HUES6 (cell line): Measurements from ENCODE around the gene GOLGA6B.
A peak's percentile ranks its signal among the peaks of the same experiment; 100 is the strongest.
"Not testable (repeated sequence)": the region's sequence is repeated elsewhere in the genome, so short reads cannot be mapped to it uniquely, and the experiment has no call there.

ENCODE experiments used
- H3K27ac ChIP-seq: 2 replicates; pipeline ENCODE4 v1.7.0; 2013; ENCODE audit warnings: low read depth, mild to moderate bottlenecking, low read length, inconsistent platforms
- H3K27me3 ChIP-seq: 2 replicates; pipeline ENCODE4 v1.6.1; 2013; ENCODE audit warnings: low read length; ENCODE audit not compliant: control insufficient read depth, insufficient read depth
- H3K36me3 ChIP-seq: 2 replicates; pipeline ENCODE4 v1.6.1; 2013; ENCODE audit warnings: low read length; ENCODE audit not compliant: control insufficient read depth, insufficient read depth
- H3K4me1 ChIP-seq: 2 replicates; pipeline ENCODE4 v1.6.1; 2013; ENCODE audit warnings: low read length; ENCODE audit not compliant: control insufficient read depth, insufficient read depth
- H3K4me3 ChIP-seq: 2 replicates; pipeline ENCODE4 v1.5.1; 2013; ENCODE audit warnings: low read depth, low read length
- H3K9ac ChIP-seq: one replicate; pipeline ENCODE4 v1.6.1; 2013; ENCODE audit warnings: mild to moderate bottlenecking, low read length
- H3K9me3 ChIP-seq: 2 replicates; pipeline ENCODE4 v1.6.1; 2013; ENCODE audit warnings: low read depth, low read length; ENCODE audit not compliant: control insufficient read depth, insufficient read depth

The GOLGA6B gene

GRCh38 chr15:72654397-72654796 is at the start of gene GOLGA6B:
GOLGA6B (plus strand) TSS chr15:72654697; CDS start chr15:72654738, 41 bp downstream.
- not testable (repeated sequence) for H3K27me3 ChIP-seq, H3K9me3 ChIP-seq, H3K4me1 ChIP-seq, H3K36me3 ChIP-seq, H3K9ac ChIP-seq, H3K4me3 ChIP-seq, H3K27ac ChIP-seq

GRCh38 chr15:72604794-72605193 is 49.7 kb upstream of the GOLGA6B start:
- Histone ChIP-seq H3K27me3 (no peaks in the 10 kb centered on the region), H3K4me3 (no peak overlapping the region), H3K9me3 (no peaks in the 10 kb centered on the region), H3K9ac (no peak overlapping the region), H3K27ac (no peak overlapping the region), H3K4me1 (peaks cover 6% of the 10 kb centered on the region; the same call in 1 of the 2 replicates), H3K36me3 (no peaks in the 10 kb centered on the region)

- not testable (repeated sequence) for H3K9me3 ChIP-seq, H3K27me3 ChIP-seq, H3K4me3 ChIP-seq, H3K36me3 ChIP-seq, H3K9ac ChIP-seq, H3K4me1 ChIP-seq, H3K27ac ChIP-seq
Measured at GRCh38 chr15:72608084-72608483, 46.4 kb upstream of the GOLGA6B start.

- no peaks in the 10 kb centered on the region for H3K9me3 ChIP-seq
- no peaks in the 10 kb centered on the region for H3K36me3 ChIP-seq
- H3K9ac ChIP-seq = no peak overlapping the region
- H3K27ac ChIP-seq = no peak overlapping the region
- H3K4me3 ChIP-seq = no peak overlapping the region
- H3K27me3 ChIP-seq = no peaks in the 10 kb centered on the region
- peaks cover 1% of the 10 kb centered on the region for H3K4me1 ChIP-seq
Measured at GRCh38 chr15:72609862-72610261, 44.6 kb upstream of the GOLGA6B start.

GRCh38 chr15:72612324-72612723 is 42.2 kb upstream of the GOLGA6B start:
- H3K27ac ChIP-seq, H3K9me3 ChIP-seq, H3K9ac ChIP-seq, H3K27me3 ChIP-seq, H3K36me3 ChIP-seq, H3K4me3 ChIP-seq: not testable (repeated sequence)
- peaks cover 21% of the 10 kb centered on the region for H3K4me1 ChIP-seq

- H3K27ac ChIP-seq = no peak overlapping the region
- H3K4me3 ChIP-seq = peak overlapping the region; percentile 32
- H3K9me3 ChIP-seq = no peaks in the 10 kb centered on the region
- peaks cover 21% of the 10 kb centered on the region for H3K4me1 ChIP-seq
- no peaks in the 10 kb centered on the region for H3K36me3 ChIP-seq
- H3K9ac ChIP-seq = no peak overlapping the region
- no peaks in the 10 kb centered on the region for H3K27me3 ChIP-seq
Measured at GRCh38 chr15:72614810-72615532, 39.5 kb upstream of the GOLGA6B start.

- Histone ChIP-seq H3K4me3 (peak overlapping the region; percentile 32), H3K4me1 (peaks cover 21% of the 10 kb centered on the region)
- not testable (repeated sequence) for H3K9ac ChIP-seq, H3K36me3 ChIP-seq, H3K9me3 ChIP-seq, H3K27ac ChIP-seq, H3K27me3 ChIP-seq
Measured at GRCh38 chr15:72615533-72616233, 38.8 kb upstream of the GOLGA6B start.

GRCh38 chr15:72616491-72617210 is 37.8 kb upstream of the GOLGA6B start:
- Histone ChIP-seq H3K4me3 (no peak overlapping the region), H3K4me1 (peaks cover 21% of the 10 kb centered on the region), H3K27me3 (no peaks in the 10 kb centered on the region), H3K27ac (no peak overlapping the region), H3K9me3 (no peaks in the 10 kb centered on the region), H3K36me3 (no peaks in the 10 kb centered on the region), H3K9ac (no peak overlapping the region)

GRCh38 chr15:72623854-72624253 is 30.6 kb upstream of the GOLGA6B start:
- not testable (repeated sequence) for H3K4me1 ChIP-seq, H3K9me3 ChIP-seq, H3K27ac ChIP-seq, H3K27me3 ChIP-seq, H3K9ac ChIP-seq, H3K4me3 ChIP-seq, H3K36me3 ChIP-seq

- not testable (repeated sequence) for H3K4me1 ChIP-seq, H3K4me3 ChIP-seq, H3K9ac ChIP-seq, H3K27ac ChIP-seq, H3K9me3 ChIP-seq, H3K36me3 ChIP-seq, H3K27me3 ChIP-seq
Measured at GRCh38 chr15:72626153-72626552, 28.3 kb upstream of the GOLGA6B start.
